GM10248 (cell line): ENCODE measurements around the gene GLIPR1L1.
"Not testable (repeated sequence)": the region's sequence is repeated elsewhere in the genome, so short reads cannot be mapped to it uniquely, and the experiment has no call there.

Experiments
- CTCF ChIA-PET: fragments of 300-600 bp; sonication (Branson Sonifier 250); formaldehyde crosslinking; extraction: SDS; loops from one replicate; lab custom pipeline; 2021; ENCODE audit warnings: antibody characterized with exemption; lab: Yijun Ruan, JAX
- POLR2A ChIA-PET: fragments of 350-650 bp; sonication (Branson Sonifier 250); formaldehyde crosslinking; extraction: SDS; loops from one replicate; lab custom pipeline; 2020; ENCODE audit warnings: antibody characterized with exemption; lab: Yijun Ruan, JAX
- DNase-seq: peaks from one replicate; pipeline ENCODE4 v3.0.0; 2012; ENCODE audit errors: extremely low spot score
- TF ChIP-seq, protein P1 (sequence below): IDR thresholded peaks from 2 replicates; pipeline ENCODE4 v1.5.1; 2012; ENCODE audit warnings: mild to moderate bottlenecking, low read depth; ENCODE audit errors: extremely low read depth, missing control alignments, control extremely low read depth

GLIPR1L1 gene

DNA sequence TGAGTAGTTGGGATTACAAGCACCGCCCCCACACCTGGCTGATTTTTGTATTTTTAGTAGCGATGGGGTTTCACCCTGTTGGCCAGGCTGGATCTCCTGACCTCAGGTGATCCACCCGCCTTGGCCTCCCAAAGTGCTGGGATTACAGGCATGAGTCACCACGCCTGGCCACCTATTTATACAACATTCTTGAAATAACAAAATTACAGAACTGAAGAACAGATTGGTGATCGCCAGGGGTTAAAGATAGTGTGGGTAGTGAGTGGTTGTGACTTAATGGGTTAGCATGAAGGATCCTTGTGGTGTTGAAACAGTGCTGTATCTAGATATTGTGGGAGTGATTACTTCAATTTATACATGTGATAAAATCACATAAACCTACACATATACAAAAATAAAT lies 7.4 kb downstream of the GLIPR1L1 start:
- CTCF ChIA-PET: interaction anchor here (1.4 kb wide), 1 partner anchor 8 kb away, joined by 7 read pairs; the partner anchor contains the start of gene GLIPR1L1
- POLR2A ChIA-PET: no interaction called here
- DNase-seq: no peak
- TF ChIP-seq, protein P1, sequence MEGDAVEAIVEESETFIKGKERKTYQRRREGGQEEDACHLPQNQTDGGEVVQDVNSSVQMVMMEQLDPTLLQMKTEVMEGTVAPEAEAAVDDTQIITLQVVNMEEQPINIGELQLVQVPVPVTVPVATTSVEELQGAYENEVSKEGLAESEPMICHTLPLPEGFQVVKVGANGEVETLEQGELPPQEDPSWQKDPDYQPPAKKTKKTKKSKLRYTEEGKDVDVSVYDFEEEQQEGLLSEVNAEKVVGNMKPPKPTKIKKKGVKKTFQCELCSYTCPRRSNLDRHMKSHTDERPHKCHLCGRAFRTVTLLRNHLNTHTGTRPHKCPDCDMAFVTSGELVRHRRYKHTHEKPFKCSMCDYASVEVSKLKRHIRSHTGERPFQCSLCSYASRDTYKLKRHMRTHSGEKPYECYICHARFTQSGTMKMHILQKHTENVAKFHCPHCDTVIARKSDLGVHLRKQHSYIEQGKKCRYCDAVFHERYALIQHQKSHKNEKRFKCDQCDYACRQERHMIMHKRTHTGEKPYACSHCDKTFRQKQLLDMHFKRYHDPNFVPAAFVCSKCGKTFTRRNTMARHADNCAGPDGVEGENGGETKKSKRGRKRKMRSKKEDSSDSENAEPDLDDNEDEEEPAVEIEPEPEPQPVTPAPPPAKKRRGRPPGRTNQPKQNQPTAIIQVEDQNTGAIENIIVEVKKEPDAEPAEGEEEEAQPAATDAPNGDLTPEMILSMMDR: no peak

DNA sequence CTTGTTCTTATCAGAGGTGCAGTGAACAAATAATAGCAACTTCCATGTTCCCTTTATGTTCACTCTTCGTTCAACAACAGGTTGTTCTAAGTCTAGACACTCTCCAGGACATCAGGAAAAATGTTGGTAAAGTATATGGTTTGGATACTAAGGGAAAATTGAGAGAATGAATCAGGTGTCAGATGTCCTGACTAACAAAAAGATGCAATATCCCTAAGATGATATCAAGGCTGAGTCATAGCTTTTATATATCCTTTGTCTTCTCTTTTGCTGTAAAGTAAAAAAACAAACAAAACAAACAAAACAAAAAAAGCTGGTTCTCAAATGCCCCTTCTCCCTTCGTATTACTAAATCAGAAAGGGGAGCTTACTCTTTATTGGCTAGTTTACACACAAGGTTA lies 11.1 kb downstream of the GLIPR1L1 start:
- POLR2A ChIA-PET: no interaction called here
- no peak for DNase-seq
- CTCF ChIA-PET: interaction anchor here (1.0 to 1.6 kb wide), 4 partner anchors 11 to 159 kb away, joined by 3 to 7 read pairs (median 4); partner anchors contain the start of gene GLIPR1L1
- TF ChIP-seq, protein P1: no peak

DNA sequence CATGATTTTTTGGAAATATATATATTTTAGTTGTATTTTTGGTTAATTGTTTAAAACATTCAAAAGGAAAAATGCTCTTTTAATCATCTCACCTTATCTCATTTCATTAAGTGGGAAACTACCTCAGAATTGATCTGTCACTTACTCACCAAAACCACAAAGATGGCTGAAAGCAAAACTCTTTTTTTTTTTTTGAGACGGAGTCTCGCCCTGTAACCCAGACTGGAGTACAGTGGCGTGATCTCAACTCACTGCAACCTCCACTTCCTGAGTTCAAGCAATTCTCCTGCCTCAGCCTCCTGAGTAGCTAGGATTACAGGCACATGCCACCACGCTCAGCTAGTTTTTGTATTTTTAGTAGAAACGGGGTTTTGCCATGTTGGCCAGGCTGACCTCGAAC lies 11.7 kb downstream of the GLIPR1L1 start:
- DNase-seq, POLR2A ChIA-PET: not testable (repeated sequence)
- CTCF ChIA-PET: interaction anchor here (1.0 to 1.2 kb wide), 3 partner anchors 12 to 46 kb away, joined by 3 to 7 read pairs (median 4); partner anchors contain the start of gene GLIPR1L1

DNA sequence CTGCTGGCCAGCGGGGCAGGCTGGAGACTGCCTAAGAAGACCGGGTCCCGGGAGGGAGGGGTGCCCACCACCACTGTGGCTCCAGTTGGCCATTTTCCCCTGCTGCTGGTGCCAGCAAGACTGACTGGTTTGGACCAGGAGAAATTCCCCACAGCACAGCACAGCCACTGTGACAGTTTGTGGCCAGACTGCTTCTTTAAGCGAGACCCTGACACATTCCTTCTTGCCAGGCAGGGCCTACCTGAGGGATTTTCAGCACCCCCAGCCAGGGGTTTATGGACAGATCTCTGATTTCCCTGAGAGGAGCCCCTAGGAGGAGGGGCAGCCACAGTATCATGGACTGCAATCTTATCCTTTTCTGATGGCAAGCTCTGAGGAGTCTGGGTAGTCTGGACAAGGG lies 15.5 kb downstream of the GLIPR1L1 start:
- POLR2A ChIA-PET: no interaction called here
- no peak for DNase-seq
- TF ChIP-seq, protein P1: no peak
- CTCF ChIA-PET: interaction anchor here (1.6 kb wide), 1 partner anchor 19 kb away, joined by 4 read pairs; the partner anchor contains the start of gene CAPS2

DNA sequence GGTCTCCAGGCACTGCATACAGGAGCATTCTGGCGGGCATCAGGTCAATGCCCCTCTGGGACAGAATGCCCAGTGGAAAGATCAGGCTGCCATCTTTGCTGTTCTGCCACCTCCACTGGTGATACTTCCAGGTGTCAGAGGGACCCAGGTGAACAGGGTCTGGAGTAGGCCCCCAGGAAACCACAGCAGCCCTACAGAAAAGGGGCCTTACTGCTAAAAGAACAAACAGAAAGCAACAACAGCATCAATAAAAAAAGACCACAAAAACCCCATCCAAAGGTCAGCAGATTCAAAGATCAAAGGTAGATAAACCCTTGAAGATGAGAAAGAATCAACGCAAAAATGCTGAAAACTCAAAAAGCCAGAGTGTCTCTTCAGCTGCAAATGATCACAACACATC lies 15.9 kb downstream of the GLIPR1L1 start:
- TF ChIP-seq, protein P1: no peak
- no peak for DNase-seq
- ChIA-PET CTCF (interaction anchor here (1.2 kb wide), 1 partner anchor 130 kb away, joined by 3 read pairs; the partner anchor contains the start of gene GLIPR1), POLR2A (no interaction called here)

DNA sequence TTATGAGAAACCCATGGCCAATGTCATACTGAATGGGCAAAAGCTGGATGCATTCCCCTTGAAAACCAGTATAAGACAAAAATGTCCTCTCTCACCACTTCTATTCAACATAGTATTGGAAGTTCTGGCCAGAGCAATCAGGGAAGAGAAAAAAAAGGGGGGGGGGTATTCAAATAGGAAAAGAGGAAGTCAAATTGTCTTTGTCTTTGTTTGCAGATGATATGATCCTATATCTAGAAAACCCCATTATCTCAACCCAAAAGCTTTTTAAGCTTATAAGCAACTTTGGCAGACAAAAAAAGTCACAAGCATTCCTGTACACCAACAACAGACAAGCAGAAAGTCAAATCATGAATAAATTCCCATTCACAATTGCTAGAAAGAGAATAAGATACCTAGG lies 19.5 kb downstream of the GLIPR1L1 start:
- ChIA-PET CTCF (no interaction called here), POLR2A (no interaction called here)
- DNase-seq: no peak
- TF ChIP-seq, protein P1: no peak

DNA sequence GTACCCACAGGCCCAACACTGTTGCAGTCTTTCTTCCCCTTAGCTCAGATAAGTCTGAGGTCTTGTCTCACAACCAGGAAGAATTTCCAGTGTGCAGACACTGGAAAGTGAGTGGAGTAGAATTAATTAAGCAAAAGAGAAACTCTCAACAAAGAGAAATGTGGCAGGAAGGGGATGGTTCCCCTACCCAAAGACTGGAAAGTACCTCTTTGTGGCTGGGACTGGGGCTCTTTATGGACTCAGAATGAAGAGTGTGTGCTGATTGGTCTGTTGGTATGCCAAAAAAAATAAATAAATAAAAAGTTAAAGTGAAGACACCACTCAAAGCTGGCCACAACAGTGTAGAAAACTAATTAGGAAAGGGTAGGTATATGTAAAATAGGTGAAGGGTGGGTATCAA lies 26.4 kb downstream of the GLIPR1L1 start:
- no peak for DNase-seq
- CTCF ChIA-PET: interaction anchor here (1.1 to 1.2 kb wide), 2 partner anchors 13 to 26 kb away, joined by 3 to 4 read pairs; partner anchors contain the start of gene GLIPR1L1
- POLR2A ChIA-PET: no interaction called here
- TF ChIP-seq, protein P1: no peak
